HG03095 (cell line): Measurements from ENCODE around the gene MOSMO.

Experiments used
- ATAC-seq: cut with Tn5 transposase; IDR thresholded peaks from one replicate; pipeline ENCODE4 v1.9.1; 2021; ENCODE audit warnings: moderate library complexity; ENCODE audit not compliant: unreplicated experiment

The MOSMO gene

GRCh38 chr16:22007509-22008214 lies at the start of gene MOSMO:
Gene MOSMO (plus strand): TSS chr16:22008111. CDS start chr16:22008302, 191 bp downstream.
- no peak for ATAC-seq

- ATAC-seq = no peak
Observed at GRCh38 chr16:21959050-21959449, 48.9 kb upstream of the MOSMO start.

- no peak for ATAC-seq
Observed at GRCh38 chr16:21962475-21962874, 45.4 kb upstream of the MOSMO start.

GRCh38 chr16:21963887-21964286 lies 44.0 kb upstream of the MOSMO start:
- no peak for ATAC-seq

- ATAC-seq = no peak
Observed at GRCh38 chr16:21964353-21964752, 43.6 kb upstream of the MOSMO start.

GRCh38 chr16:21971856-21972255 lies 36.1 kb upstream of the MOSMO start:
- no peak for ATAC-seq

GRCh38 chr16:21973945-21974344 lies 34.0 kb upstream of the MOSMO start:
- no peak for ATAC-seq

GRCh38 chr16:21980032-21980431 lies 27.9 kb upstream of the MOSMO start:
- no peak for ATAC-seq

- ATAC-seq = no peak
Observed at GRCh38 chr16:21982108-21982507, 25.8 kb upstream of the MOSMO start.

GRCh38 chr16:21984062-21984461 lies 23.8 kb upstream of the MOSMO start:
- ATAC-seq = no peak

- no peak for ATAC-seq
Observed at GRCh38 chr16:21985524-21985923, 22.4 kb upstream of the MOSMO start.

- ATAC-seq = no peak
Observed at GRCh38 chr16:21986692-21987246, 21.1 kb upstream of the MOSMO start.

- no peak for ATAC-seq
Observed at GRCh38 chr16:21987498-21987897, 20.4 kb upstream of the MOSMO start.

- ATAC-seq = no peak
Observed at GRCh38 chr16:21989133-21989532, 18.8 kb upstream of the MOSMO start.

GRCh38 chr16:21989751-21990150 lies 18.2 kb upstream of the MOSMO start:
- no peak for ATAC-seq

GRCh38 chr16:21990381-21990944 lies 17.4 kb upstream of the MOSMO start:
- no peak for ATAC-seq

- ATAC-seq = no peak
Observed at GRCh38 chr16:21991621-21992020, 16.3 kb upstream of the MOSMO start.

GRCh38 chr16:21994856-21995465 lies 12.9 kb upstream of the MOSMO start:
- ATAC-seq = no peak

- ATAC-seq = no peak
Observed at GRCh38 chr16:21996923-21997696, 10.8 kb upstream of the MOSMO start.

- ATAC-seq = no peak
Observed at GRCh38 chr16:21997697-21998480, 10.0 kb upstream of the MOSMO start.

- ATAC-seq = no peak
Observed at GRCh38 chr16:22001591-22001990, 6.3 kb upstream of the MOSMO start.
